Activated CD8-positive, alpha-beta memory T cell treated with anti-CD3 and anti-CD28 coated beads, Interleukin-2, amount 50 U/mL, for 1 hour (primary cell): ENCODE results near the gene VAV2.

ENCODE experiments used
- DNase-seq: peaks from one replicate; pipeline ENCODE4 v3.0.0-alpha.2; 2020; ENCODE audit errors: extremely low read depth

The VAV2 gene

DNA sequence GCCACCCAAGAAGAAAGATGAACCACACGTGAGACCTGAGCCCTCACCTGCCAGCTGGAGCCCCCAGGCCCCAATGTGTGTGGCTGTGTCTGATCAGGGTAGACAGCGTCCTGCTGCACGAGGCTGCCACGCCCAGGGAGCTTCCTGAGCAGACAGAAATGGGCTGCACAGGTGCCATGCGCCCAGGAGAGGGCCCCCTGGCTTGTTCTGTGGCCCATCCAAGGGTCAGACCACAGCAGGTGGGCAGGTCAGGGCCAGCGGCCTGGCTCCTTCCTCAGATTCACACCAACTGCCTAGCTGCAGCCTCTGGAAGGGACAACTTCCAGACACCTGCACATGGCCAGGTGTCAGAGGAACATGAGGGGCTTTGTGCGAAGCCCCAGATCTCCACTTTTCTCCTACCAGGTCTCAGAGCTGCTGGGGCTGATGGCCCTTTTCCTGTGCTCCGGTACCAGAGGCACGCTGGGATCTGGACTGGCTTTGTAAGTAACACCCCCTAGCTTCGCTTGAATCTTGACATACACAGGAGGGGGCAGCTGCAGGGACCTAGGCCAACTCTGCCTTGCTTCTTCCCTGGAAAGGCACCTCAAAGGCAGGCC is 264.7 kb downstream of the VAV2 start:
- no peak for DNase-seq

GRCh38 chr9:133726401-133727276 is 265.5 kb downstream of the VAV2 start:
- peak; percentile 32 for DNase-seq

GRCh38 chr9:133725886-133726285 is 266.2 kb downstream of the VAV2 start:
- DNase-seq = no peak

DNA sequence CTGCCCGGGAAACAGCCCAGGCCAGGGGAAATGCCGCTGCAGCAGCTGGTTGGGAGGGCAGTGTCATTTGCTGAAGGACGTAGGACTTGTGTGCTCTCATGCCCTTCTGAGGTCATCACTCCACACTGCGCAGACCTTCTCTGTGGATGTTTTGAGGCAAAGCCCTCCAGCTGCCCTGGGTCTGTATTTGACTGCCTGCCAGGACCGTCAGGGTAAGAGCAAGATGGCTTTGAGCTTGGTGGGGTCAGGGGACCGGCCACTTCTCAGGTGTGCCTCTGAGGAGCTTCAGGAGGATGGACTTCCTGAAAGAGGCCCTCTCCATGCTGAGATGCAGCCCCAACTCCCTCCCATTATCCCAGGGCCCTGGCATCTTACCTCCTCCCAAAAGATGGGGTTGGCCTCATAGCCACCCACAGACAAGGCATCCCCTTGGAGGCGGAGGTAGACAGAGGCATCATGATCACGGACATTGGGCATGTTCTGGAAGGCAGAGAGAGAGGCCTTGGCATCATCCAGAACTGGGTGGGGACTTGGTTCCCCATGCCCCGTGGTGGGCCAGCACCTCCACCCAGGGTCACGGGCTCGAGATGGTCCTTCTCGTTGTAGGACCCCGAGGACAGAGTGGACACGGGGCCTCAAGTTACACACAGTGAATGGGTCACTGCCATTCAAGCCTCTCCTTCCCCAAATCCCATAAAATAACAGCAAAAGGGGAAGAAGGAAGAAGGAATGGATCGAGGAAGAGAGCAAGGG is 273.4 kb downstream of the VAV2 start:
- no peak for DNase-seq

DNA sequence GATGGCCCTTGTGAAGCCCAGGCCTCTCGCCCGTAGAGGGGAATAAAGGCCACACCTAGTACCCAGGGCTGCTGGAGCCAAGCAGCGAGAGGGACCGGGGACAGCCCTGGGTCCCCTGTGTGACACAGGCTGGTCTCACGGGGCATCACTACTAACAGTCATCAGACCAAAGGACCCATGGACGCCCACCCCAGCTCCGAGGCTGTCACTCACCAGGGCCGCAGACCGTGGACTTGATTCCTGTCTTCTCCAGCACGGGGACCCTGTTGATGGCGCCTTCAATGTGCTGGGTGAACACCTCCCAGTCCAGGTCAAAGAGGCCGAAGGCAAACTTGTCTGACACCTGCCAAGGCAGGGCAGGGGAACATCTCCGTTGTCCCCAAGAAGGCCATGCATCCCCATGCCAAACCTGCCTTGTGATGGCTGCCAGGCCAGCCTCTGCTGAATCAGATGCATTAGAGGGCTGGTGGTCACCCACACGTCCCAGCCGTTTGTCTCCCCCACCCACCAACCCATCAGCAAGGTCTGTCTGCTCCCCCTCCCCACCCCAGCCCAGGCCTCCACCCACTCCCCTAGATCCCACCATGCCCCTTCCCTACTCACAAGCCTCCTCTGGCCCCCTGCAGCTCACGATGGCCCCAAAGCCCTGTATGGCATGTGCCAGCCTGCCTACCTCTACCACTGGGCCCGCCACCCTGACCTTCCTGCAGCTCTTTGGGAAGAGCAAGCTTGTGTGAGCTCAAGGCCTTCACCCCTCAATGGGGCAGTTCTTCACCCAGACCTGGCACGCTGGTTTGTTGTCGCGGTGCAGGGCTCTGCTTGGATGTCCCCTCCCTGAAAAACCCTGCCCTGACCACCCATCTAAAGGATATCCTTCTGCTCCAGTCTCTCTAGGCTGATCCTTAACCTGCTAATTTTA is 274.8 kb downstream of the VAV2 start:
- DNase-seq = no peak

- DNase-seq = no peak
Observed at GRCh38 chr9:133716564-133717112, 275.5 kb downstream of the VAV2 start.

GRCh38 chr9:133715866-133716563 is 276.1 kb downstream of the VAV2 start:
- DNase-seq = no peak

DNA sequence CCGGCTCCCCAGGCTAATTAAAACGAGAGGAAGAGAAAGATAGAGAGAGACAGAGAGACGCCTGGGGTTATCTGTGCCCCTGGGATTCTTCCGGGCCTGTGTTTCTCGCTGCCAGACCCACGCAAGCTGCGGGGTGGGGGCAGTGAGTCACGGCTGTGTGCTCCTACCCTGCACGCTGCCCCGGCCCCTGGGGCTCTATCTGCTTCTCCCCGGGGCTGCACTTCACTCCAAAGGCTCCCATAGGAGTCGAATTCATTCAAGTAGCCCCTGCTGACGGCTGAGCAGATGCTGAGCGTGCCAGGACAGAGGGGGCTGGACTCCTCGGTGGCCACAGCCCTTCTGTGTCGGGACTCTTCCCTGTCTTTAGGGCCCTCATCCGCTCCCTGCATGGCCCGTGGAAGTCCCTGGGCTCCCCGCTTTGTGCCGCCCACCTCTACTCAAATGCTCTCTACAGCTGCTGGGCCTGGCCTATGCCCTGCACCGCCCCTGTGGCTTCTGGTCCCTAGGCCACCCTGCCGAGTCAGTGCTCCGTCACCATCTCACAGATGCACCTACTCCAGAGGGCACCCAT is 276.7 kb downstream of the VAV2 start:
- no peak for DNase-seq

DNA sequence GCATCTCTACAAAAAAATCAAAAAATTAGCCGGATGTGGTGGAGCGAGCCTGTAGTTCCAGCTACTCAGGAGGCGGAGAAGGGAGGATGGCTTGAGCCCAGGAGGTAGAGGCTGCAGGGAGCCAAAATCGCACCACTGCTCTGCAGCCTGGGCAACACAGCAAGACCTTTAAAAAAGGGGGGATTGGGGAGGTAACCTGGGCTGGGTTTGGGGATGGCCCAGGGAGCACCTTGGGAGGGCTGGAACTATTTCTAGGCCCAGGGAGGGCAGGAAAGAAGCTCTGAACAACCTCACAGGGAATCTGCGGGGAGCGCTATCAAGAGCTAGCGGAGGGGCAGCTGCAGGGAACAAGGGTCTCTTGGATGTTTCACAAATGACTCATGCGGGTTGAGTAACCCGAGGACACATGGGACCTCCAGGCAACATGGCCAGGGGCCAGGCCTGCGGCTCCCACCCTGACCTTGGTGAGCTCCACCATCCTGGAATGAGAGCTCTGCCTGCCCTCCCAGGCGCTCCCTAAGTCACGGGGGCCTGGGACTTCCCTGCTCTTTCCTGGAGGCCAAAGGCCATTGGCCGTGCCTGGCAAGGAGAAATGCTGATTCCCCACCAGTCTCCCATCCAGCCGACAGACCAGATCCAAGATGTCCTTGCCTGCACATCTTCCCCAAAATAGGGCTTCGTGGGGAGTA is 277.4 kb downstream of the VAV2 start:
- no peak for DNase-seq

DNA sequence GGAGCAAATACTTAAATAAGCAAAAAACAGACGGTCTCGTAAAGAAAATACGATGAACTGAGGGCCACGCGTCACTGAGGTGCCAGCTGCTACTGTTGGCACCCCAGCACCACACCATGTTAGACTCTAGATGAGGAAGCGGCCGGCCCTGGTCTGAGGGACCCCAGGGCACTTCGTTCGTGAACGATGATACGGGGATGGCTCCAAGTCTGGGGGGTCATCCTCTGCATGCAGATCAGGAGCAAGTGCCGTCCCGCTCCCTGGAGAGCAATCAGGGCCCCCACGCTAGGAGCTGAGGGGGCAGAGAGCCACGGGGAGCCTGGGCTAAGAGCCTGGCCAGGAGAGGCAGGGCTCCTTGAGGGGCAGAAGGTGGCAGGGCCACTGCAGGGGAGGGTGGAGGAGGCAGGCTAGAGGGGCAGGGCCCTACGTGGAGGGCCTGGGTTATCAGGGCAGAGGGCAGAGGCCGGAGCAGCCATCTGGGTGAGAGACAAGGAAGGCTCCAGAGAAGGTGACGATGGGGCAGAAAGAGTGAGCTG is 278.1 kb downstream of the VAV2 start:
- DNase-seq = no peak

DNA sequence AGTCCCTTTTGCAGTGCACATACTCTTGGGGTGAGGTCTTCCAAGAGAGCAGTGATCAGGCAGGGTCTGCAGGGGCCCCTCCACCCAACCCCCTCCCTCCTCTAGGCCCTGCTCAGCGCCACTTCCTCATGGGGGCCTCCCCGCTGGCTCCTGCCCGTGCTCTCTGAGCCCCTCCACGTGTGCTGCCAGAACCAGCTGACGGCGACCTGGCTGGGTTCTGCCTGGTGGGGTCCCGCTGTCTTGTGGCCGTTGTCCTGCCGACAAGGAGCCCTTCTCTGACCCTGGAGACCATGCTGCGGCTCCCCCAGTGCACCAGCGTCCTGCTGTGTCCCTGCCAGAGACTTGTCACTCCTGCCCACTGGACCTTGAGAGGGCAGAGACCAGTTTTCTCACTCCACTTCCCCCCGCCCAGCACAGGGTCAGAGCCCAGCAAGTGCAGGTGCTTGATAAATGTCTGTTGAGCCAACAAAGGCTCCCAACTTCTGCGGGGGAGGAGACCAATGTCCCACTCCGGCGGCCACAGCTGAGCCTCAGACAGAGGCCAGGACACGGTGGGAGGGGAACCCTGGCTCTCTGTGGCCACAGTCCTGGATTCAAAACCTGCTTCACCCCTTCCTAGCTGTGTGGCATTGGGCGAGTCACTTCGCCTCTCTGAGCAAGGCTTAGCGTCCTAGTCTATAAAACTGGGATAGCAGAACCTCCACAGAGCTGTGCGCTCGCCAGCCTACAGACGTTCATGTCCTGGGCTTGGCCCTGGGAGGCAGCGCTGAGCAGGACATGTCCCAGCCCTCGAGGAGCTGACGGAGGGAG is 278.8 kb downstream of the VAV2 start:
- no peak for DNase-seq

DNA sequence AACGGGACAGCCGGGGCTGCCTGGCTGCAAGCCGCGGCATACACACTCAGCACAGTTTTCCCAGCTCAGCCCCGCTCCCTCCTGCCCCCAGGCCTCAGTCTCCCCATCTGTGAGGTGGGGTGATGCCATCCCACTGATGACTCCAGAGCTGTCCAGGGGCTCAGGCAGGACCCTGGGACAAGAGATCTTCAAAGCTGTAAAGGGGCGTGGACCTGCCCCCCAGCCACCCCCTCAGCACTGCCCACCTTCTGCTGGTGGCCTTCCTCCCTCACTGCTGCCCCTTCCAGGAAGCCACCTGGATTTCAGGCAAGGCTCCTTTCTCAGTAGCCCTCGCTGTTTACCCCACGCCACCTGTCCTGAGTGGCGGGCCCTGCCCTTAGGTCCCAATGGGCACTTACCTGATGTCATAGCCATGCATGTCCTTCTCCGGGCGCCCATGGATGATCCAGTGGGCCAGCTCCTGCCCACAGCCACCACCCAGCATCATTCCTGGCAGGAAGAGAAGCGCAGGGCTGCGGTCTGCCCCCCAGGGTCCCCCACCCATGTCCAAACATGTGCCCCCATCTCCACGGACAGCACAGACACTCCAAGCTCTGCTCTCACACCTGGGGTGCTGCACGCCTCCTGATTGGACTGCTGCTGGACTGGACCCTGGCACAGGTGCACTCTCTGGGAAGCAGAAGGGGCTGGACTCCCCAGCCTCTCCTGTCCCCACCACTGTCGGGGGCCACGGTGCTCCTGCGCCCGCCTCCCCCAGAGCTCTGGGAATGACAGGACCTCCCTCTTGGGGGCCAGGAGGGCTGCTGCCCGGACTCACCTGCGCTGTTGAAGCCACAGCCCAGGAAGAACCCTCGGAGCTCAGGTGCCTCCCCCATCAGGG is 279.7 kb downstream of the VAV2 start:
- DNase-seq = no peak
